ENCODE measurements around the gene AIRE.

AIRE gene

DNA sequence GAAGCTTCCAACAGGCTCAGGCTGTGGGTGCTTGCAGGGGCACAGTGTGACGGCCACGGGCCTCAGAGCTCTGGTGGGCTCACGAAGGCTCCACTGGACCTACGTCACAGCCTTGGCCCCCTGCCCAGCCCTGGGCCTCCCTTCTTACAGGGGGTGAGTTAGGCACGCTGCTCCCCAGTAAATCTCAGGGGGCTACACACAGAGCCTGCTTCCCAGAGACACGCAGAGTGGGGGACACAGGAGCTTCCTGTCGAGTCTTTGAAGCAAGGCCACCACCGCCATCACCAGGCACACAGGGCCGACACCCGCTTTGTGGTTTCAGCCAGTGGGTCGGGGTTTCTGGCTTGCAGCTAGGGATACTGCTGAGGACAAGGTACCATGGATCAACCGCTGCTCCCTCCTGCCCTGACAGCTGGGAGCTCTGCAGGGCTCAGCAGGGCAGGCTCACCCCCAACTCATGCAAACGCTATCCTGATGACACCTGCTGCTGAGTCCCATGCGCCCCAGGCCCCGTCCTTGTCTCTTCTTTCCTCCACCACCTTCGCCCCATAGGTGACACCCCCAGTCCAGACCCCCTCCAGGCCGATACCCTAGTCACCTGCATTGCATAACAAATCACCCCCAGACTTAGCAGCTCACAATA lies 59.0 kb downstream of the AIRE start:
- no peak overlapping the region for H3K4me3 ChIP-seq (ENCODE audit: insufficient read depth, low read length, poor library complexity, severe bottlenecking)
- no peaks in the 10 kb centered on the region for H3K9me2 ChIP-seq (replicated peaks; ENCODE audit: insufficient read depth, low read length)
- no peak overlapping the region for H3K9ac ChIP-seq (ENCODE audit: low read length)
- H3K36me3 ChIP-seq (ENCODE audit: low read length): no peaks in the 10 kb centered on the region
- no peaks in the 10 kb centered on the region for H3K9me3 ChIP-seq (ENCODE audit: insufficient read depth, low read length)
- no peaks in the 10 kb centered on the region for H3K27me3 ChIP-seq (ENCODE audit: low read length)
- peaks cover 2% of the 10 kb centered on the region; the same call in 1 of the 2 replicates for H3F3A ChIP-seq (ENCODE audit: insufficient read depth)
- no peak overlapping the region for H2AFZ ChIP-seq (ENCODE audit: low read depth, low read length, severe bottlenecking)
- no peak overlapping the region for H3K4me2 ChIP-seq (ENCODE audit: low read depth, low read length, poor library complexity, severe bottlenecking)
- H3K27ac ChIP-seq (ENCODE audit: low read depth, low read length): no peak overlapping the region
- no peaks in the 10 kb centered on the region for H4K20me1 ChIP-seq (ENCODE audit: low read depth, low read length)
- TF ChIP-seq, protein P1, sequence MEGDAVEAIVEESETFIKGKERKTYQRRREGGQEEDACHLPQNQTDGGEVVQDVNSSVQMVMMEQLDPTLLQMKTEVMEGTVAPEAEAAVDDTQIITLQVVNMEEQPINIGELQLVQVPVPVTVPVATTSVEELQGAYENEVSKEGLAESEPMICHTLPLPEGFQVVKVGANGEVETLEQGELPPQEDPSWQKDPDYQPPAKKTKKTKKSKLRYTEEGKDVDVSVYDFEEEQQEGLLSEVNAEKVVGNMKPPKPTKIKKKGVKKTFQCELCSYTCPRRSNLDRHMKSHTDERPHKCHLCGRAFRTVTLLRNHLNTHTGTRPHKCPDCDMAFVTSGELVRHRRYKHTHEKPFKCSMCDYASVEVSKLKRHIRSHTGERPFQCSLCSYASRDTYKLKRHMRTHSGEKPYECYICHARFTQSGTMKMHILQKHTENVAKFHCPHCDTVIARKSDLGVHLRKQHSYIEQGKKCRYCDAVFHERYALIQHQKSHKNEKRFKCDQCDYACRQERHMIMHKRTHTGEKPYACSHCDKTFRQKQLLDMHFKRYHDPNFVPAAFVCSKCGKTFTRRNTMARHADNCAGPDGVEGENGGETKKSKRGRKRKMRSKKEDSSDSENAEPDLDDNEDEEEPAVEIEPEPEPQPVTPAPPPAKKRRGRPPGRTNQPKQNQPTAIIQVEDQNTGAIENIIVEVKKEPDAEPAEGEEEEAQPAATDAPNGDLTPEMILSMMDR (IDR thresholded peaks at IDR 0.05; ENCODE audit: insufficient read depth, low read length, poor library complexity, severe bottlenecking): no peak
- TF ChIP-seq EZH2phosphoT487 (conservative IDR thresholded peaks at IDR 0.05; ENCODE audit: low read length): no peak
- no peaks in the 10 kb centered on the region for H3K79me2 ChIP-seq (ENCODE audit: insufficient read depth, low read length)

DNA sequence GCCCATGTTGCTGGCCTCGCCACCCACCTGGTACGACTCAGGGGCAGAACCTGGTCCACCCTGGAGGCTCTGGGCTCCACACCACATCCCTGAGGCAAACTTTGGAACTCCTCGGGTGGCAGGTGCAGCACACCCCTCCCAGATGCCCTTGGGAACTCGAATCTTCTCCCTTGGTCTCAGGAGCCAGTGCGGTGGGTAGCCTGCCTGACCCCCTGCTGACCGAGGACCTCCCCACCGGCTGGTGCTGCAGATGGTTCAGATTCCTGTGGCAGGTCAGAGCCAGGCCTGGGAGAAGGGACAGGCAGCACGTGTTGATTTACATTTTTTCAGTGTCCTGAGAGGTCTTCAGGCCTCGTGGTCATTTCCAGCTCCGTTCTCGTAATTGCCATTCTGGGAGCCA lies 59.8 kb downstream of the AIRE start:
- H3K36me3 ChIP-seq (ENCODE audit: low read length): no peaks in the 10 kb centered on the region
- H2AFZ ChIP-seq (ENCODE audit: low read depth, low read length, severe bottlenecking): no peak overlapping the region
- H3K27ac ChIP-seq (ENCODE audit: low read depth, low read length): no peak overlapping the region
- TF ChIP-seq EZH2phosphoT487 (conservative IDR thresholded peaks at IDR 0.05; ENCODE audit: low read length): no peak
- TF ChIP-seq, protein P1 (IDR thresholded peaks at IDR 0.05; ENCODE audit: insufficient read depth, low read length, poor library complexity, severe bottlenecking): no peak
- no peaks in the 10 kb centered on the region for H3K9me3 ChIP-seq (ENCODE audit: insufficient read depth, low read length)
- H3F3A ChIP-seq (ENCODE audit: insufficient read depth): no peaks in the 10 kb centered on the region
- no peaks in the 10 kb centered on the region for H3K9me2 ChIP-seq (replicated peaks; ENCODE audit: insufficient read depth, low read length)
- no peaks in the 10 kb centered on the region for H3K27me3 ChIP-seq (ENCODE audit: low read length)
- no peaks in the 10 kb centered on the region for H3K79me2 ChIP-seq (ENCODE audit: insufficient read depth, low read length)
- no peaks in the 10 kb centered on the region for H4K20me1 ChIP-seq (ENCODE audit: low read depth, low read length)
- H3K9ac ChIP-seq (ENCODE audit: low read length): no peak overlapping the region
- H3K4me3 ChIP-seq (ENCODE audit: insufficient read depth, low read length, poor library complexity, severe bottlenecking): no peak overlapping the region
- H3K4me2 ChIP-seq (ENCODE audit: low read depth, low read length, poor library complexity, severe bottlenecking): no peak overlapping the region

DNA sequence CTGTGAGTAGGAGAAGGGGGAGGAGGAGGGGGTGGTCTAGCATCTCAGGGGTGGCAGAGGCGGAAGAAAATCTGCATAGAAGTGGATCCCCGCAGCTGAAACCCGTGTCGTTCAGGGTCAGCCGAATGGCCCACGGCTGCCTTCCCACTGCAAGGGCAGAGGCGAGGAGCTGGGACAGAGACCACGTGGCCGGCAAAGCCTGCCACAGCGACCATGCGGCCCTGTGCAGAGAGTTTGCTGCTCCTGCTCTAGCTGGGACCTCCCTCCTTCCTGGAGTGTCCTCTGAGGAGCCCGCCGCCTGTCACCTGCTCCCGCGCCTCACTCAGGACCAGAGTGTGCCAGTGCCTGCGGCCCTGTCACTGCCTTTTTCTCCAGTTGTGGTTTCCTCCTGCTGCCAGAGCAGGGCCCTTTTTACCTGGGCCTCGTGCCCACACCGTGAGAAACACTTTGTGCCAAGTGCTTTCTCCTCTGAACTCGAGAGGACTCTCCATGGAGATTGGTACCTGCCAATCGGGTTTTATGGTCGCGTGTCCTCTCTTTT lies 62.3 kb downstream of the AIRE start:
- no peak overlapping the region for H2AFZ ChIP-seq (ENCODE audit: low read depth, low read length, severe bottlenecking)
- no peak overlapping the region for H3K27ac ChIP-seq (ENCODE audit: low read depth, low read length)
- H3K9me3 ChIP-seq (ENCODE audit: insufficient read depth, low read length): no peaks in the 10 kb centered on the region
- H3K79me2 ChIP-seq (ENCODE audit: insufficient read depth, low read length): no peaks in the 10 kb centered on the region
- H3K9me2 ChIP-seq (replicated peaks; ENCODE audit: insufficient read depth, low read length): no peaks in the 10 kb centered on the region
- no peak overlapping the region for H3K4me2 ChIP-seq (ENCODE audit: low read depth, low read length, poor library complexity, severe bottlenecking)
- no peaks in the 10 kb centered on the region for H3K27me3 ChIP-seq (ENCODE audit: low read length)
- no peak overlapping the region for H3K9ac ChIP-seq (ENCODE audit: low read length)
- no peaks in the 10 kb centered on the region for H3F3A ChIP-seq (ENCODE audit: insufficient read depth)
- TF ChIP-seq, protein P1 (IDR thresholded peaks at IDR 0.05; ENCODE audit: insufficient read depth, low read length, poor library complexity, severe bottlenecking): no peak
- TF ChIP-seq EZH2phosphoT487 (conservative IDR thresholded peaks at IDR 0.05; ENCODE audit: low read length): no peak
- H4K20me1 ChIP-seq (ENCODE audit: low read depth, low read length): no peaks in the 10 kb centered on the region
- H3K36me3 ChIP-seq (ENCODE audit: low read length): no peaks in the 10 kb centered on the region
- H3K4me3 ChIP-seq (ENCODE audit: insufficient read depth, low read length, poor library complexity, severe bottlenecking): no peak overlapping the region

Measured in SU-DHL-6 (cell line).